ENCODE measurements around the gene NDC80. TPM values are rescaled to one million over a fixed set of nuclear protein-coding genes. Genes with fewer than 3 reads are reported as not detected.

The NDC80 gene
- total RNA-seq, 1 donor, result 2.2 TPM

- H3K36me3 ChIP-seq (ENCODE audit: insufficient read depth, low read length), result peaks cover 12% of the 10 kb centered on the region
- H3K9me3 ChIP-seq (ENCODE audit: low read depth, low read length), result no peaks in the 10 kb centered on the region
- TF ChIP-seq CTCF (IDR thresholded peaks at IDR 0.05; ENCODE audit: extremely low read depth, low read depth, low read length), result no peak
- H3K4me1 ChIP-seq (ENCODE audit: insufficient read depth, low read length), result no peaks in the 10 kb centered on the region
- H4K20me1 ChIP-seq (ENCODE audit: insufficient read depth, low read length), result no peaks in the 10 kb centered on the region
- no peak overlapping the region for H3K4me2 ChIP-seq (ENCODE audit: insufficient read depth, low read length)
- H3K79me2 ChIP-seq (ENCODE audit: insufficient read depth, low read length), result peaks cover 20% of the 10 kb centered on the region
- no peaks in the 10 kb centered on the region for H3K27me3 ChIP-seq (ENCODE audit: insufficient read depth, low read length)
- no peak overlapping the region for H2AFZ ChIP-seq (ENCODE audit: low read length)
- no peak overlapping the region for H3K27ac ChIP-seq (ENCODE audit: low read depth, low read length)
- H3K4me3 ChIP-seq (ENCODE audit: insufficient read depth, low read length), result no peak overlapping the region
- DNase-seq (ENCODE audit: insufficient read length, low spot score, missing footprints), result no peak
These were observed 7.0 kb upstream of the NDC80 start for GRCh38 chr18:2564373-2564772.

- Histone ChIP-seq H3K4me1 (ENCODE audit: insufficient read depth, low read length) (peaks cover 19% of the 10 kb centered on the region), H3K27me3 (ENCODE audit: insufficient read depth, low read length) (no peaks in the 10 kb centered on the region), H4K20me1 (ENCODE audit: insufficient read depth, low read length) (no peaks in the 10 kb centered on the region), H3K4me2 (ENCODE audit: insufficient read depth, low read length) (no peak overlapping the region), H3K4me3 (ENCODE audit: insufficient read depth, low read length) (no peak overlapping the region), H3K36me3 (ENCODE audit: insufficient read depth, low read length) (peaks cover 5% of the 10 kb centered on the region), H3K9me3 (ENCODE audit: low read depth, low read length) (no peaks in the 10 kb centered on the region), H2AFZ (ENCODE audit: low read length) (no peak overlapping the region), H3K27ac (ENCODE audit: low read depth, low read length) (no peak overlapping the region), H3K79me2 (ENCODE audit: insufficient read depth, low read length) (peaks cover 47% of the 10 kb centered on the region)
- no peak for TF ChIP-seq CTCF (IDR thresholded peaks at IDR 0.05; ENCODE audit: extremely low read depth, low read depth, low read length)
- DNase-seq (ENCODE audit: insufficient read length, low spot score, missing footprints), result no peak
These were observed 3.2 kb upstream of the NDC80 start for GRCh38 chr18:2568129-2568528.

DNA sequence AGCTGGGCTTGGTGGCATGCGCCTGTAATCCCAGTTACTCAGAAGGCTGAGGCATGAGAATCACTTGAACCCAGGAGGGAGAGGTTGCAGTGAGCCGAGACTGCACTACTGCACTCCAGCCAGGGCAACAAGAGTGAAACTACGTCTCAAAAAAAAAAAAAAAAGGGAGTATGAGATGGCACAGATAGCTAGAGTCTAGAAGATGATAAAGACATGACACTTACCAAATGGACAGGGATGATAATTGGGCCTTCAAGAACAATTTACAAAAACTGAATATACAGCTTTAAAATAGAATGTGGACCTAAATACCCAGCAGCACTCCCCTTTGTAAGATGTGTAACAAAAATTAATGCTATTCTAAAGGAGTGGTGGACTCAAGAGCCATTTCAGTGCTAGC lies 2.8 kb upstream of the NDC80 start:
- no peak overlapping the region for H2AFZ ChIP-seq (ENCODE audit: low read length)
- H3K79me2 ChIP-seq (ENCODE audit: insufficient read depth, low read length), result peaks cover 52% of the 10 kb centered on the region
- H3K27me3 ChIP-seq (ENCODE audit: insufficient read depth, low read length), result no peaks in the 10 kb centered on the region
- H3K27ac ChIP-seq (ENCODE audit: low read depth, low read length), result no peak overlapping the region
- H3K4me3 ChIP-seq (ENCODE audit: insufficient read depth, low read length), result no peak overlapping the region
- H3K4me2 ChIP-seq (ENCODE audit: insufficient read depth, low read length), result no peak overlapping the region
- no peaks in the 10 kb centered on the region for H3K9me3 ChIP-seq (ENCODE audit: low read depth, low read length)
- H3K4me1 ChIP-seq (ENCODE audit: insufficient read depth, low read length), result peaks cover 24% of the 10 kb centered on the region
- TF ChIP-seq CTCF (IDR thresholded peaks at IDR 0.05; ENCODE audit: extremely low read depth, low read depth, low read length), result no peak
- DNase-seq (ENCODE audit: insufficient read length, low spot score, missing footprints), result no peak
- no peaks in the 10 kb centered on the region for H4K20me1 ChIP-seq (ENCODE audit: insufficient read depth, low read length)
- peaks cover 5% of the 10 kb centered on the region for H3K36me3 ChIP-seq (ENCODE audit: insufficient read depth, low read length)

DNA sequence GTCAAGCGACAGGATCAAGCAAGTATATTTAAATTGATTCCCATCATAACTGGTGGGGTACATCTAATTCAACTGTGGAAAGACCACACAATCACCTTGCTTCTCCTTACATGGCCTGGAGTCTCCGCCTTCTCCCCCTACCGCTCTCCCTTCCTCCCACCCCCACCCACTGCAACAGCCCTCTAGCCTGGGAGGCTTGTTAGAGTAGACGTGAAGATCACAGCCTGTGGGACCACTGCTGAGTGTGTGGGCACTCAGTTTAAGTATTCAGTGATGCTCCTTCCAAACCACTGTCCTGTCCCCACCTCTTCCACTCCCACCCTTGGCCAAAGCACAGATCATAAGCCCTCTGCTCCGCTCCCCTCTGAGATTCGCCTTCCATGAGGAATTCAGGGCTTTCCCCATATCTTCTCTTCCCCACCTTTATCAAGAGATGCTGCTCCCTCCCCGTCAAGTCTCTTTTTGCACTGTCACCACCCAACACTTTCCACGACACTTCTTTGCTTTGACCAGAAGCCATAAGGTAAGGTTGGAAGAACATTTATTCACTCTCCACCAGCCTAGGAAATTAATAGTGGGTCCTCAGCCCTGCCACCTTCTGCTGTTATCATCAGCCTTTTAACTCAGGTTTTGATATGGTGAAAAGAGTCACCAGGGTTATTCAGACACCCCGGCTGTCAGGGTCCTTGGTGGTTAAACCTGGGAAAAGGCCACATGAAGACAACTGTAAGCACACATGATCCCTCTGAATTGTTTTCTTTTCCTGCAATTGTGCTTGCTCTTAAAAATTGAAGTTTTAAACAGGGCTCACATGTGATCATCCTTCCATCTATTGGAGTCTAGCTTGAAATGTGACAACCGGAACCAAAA lies 1.8 kb upstream of the NDC80 start:
- Histone ChIP-seq H3K9me3 (ENCODE audit: low read depth, low read length) (no peaks in the 10 kb centered on the region), H2AFZ (ENCODE audit: low read length) (peak overlapping the region; percentile 98), H3K27ac (ENCODE audit: low read depth, low read length) (no peak overlapping the region), H3K4me2 (ENCODE audit: insufficient read depth, low read length) (peak overlapping the region; percentile 84), H3K4me1 (ENCODE audit: insufficient read depth, low read length) (peaks cover 28% of the 10 kb centered on the region), H3K79me2 (ENCODE audit: insufficient read depth, low read length) (peaks cover 61% of the 10 kb centered on the region), H3K4me3 (ENCODE audit: insufficient read depth, low read length) (peak overlapping the region; percentile 93), H3K27me3 (ENCODE audit: insufficient read depth, low read length) (no peaks in the 10 kb centered on the region), H3K36me3 (ENCODE audit: insufficient read depth, low read length) (peaks cover 5% of the 10 kb centered on the region), H4K20me1 (ENCODE audit: insufficient read depth, low read length) (no peaks in the 10 kb centered on the region)
- no peak for TF ChIP-seq CTCF (IDR thresholded peaks at IDR 0.05; ENCODE audit: extremely low read depth, low read depth, low read length)
- no peak for DNase-seq (ENCODE audit: insufficient read length, low spot score, missing footprints)

All from osteoblast (primary cell).